Mucosa of descending colon (tissue), 3 donors: ENCODE measurements around the gene KLHL41. TPM values are rescaled to one million over a fixed set of nuclear protein-coding genes. Genes with fewer than 3 reads are reported as not detected.

Source experiments
- ATAC-seq: fragments of 200-7000 bp; cut with Tn5 transposase; one replicate; pipeline ENCODE4 v1.9.1; 2020; ENCODE audit warnings: mild to moderate bottlenecking, moderate library complexity
- DNase-seq, 3 donors: peaks; one replicate each; pipeline ENCODE4 v3.0.0-alpha.2; 2020
- H3K36me3 ChIP-seq: fragments of 200-600 bp; one replicate; pipeline ENCODE4 v1.8.0; 2021; ENCODE audit warnings: low read depth, mild to moderate bottlenecking
- H3K4me1 ChIP-seq: fragments of 200-600 bp; one replicate; pipeline ENCODE4 v1.8.0; 2021; ENCODE audit warnings: low read depth, mild to moderate bottlenecking
- H3K4me3 ChIP-seq: fragments of 200-600 bp; one replicate; pipeline ENCODE4 v1.8.0; 2021; ENCODE audit warnings: mild to moderate bottlenecking
- H3K9me3 ChIP-seq: fragments of 200-600 bp; one replicate; pipeline ENCODE4 v1.8.0; 2021; ENCODE audit warnings: mild to moderate bottlenecking
- intact Hi-C, 2 donors: fragments of 100-400 bp; cut with DNase I in 1 of 2; cut with micrococcal nuclease in 1 of 2; formaldehyde crosslinking; loops; one replicate each; pipeline versions ENCODE4 v1.11.0 to v1.11.1; 2022; cut with DNase I, micrococcal nuclease
- total RNA-seq, 3 donors: library from RNA; stranded (reverse); fragmentation: NEBNext Ultra II Directional in 2 of 3; extraction: Animal tissue kit (Norgen Biotek cat#: 25700) in 2 of 3; gene quantifications; one replicate each; pipeline versions ENCODE4 v1.2.1 to v1.2.4, GENCODE V29; 2021 to 2023
- TF ChIP-seq, protein P1 (sequence below): fragments of 200-600 bp; IDR thresholded peaks from one replicate; pipeline ENCODE4 v1.8.0; 2022; ENCODE audit warnings: antibody characterized with exemption, mild to moderate bottlenecking
- donor health status: DM: no; HTN: no; CAD: no; lungs with moderate emphysema.
- donor health status: DM: no; HTN: no; CAD: no.
- donor health status: DM: no; HTN: yes; CAD: no.

Gene KLHL41
- total RNA-seq, 3 donors from 2014 or later = 1.1 to 1.5 (median 1.1) TPM

DNA sequence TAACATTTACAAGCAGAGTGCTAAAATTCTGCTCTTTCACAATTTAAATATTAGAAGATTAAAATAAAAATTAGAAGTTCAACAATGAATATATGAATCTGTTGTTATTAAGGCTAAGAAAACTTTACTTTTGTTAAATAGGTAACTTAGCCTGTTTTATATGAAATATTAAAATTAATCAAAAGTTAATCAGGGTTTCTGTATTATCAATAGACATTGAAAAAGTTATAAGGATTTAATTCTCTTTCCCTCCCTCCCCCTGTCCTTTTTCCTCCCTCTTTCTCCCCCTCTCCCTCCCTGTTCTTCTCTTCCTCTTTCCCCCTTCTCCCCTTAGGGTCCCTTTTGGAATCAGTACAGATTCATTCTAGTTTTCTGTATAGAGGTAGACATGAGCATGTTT is 18.1 kb upstream of the KLHL41 start:
- H3K4me1 ChIP-seq = no peaks in the 10 kb centered on the region
- ATAC-seq = no peak
- intact Hi-C loops = no loop called here
- no peaks in the 10 kb centered on the region for H3K9me3 ChIP-seq
- H3K4me3 ChIP-seq = no peak overlapping the region
- DNase-seq = no peak
- no peaks in the 10 kb centered on the region for H3K36me3 ChIP-seq
- TF ChIP-seq, protein P1, sequence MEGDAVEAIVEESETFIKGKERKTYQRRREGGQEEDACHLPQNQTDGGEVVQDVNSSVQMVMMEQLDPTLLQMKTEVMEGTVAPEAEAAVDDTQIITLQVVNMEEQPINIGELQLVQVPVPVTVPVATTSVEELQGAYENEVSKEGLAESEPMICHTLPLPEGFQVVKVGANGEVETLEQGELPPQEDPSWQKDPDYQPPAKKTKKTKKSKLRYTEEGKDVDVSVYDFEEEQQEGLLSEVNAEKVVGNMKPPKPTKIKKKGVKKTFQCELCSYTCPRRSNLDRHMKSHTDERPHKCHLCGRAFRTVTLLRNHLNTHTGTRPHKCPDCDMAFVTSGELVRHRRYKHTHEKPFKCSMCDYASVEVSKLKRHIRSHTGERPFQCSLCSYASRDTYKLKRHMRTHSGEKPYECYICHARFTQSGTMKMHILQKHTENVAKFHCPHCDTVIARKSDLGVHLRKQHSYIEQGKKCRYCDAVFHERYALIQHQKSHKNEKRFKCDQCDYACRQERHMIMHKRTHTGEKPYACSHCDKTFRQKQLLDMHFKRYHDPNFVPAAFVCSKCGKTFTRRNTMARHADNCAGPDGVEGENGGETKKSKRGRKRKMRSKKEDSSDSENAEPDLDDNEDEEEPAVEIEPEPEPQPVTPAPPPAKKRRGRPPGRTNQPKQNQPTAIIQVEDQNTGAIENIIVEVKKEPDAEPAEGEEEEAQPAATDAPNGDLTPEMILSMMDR = no peak

DNA sequence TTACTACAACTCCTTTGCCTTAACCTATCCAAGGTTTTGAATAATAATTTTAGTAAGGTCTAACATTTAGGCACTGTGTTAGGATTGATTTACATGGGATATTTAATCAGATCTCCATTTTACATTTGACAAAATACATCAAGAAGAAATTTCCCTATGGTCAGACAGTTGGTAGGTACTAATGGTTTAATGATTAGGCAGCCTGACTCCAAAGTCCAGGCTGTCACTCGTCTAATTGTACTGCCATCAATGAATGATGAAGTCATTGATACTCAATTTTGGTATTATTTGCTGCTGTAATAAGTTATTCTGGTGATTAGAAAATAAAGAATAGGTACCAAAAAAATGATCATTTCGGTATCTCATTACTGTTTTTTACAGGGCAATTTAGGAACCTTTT is 16.1 kb upstream of the KLHL41 start:
- no peak for ATAC-seq
- Histone ChIP-seq H3K9me3 (no peaks in the 10 kb centered on the region), H3K4me3 (no peak overlapping the region), H3K4me1 (no peaks in the 10 kb centered on the region), H3K36me3 (no peaks in the 10 kb centered on the region)
- intact Hi-C loops = no loop called here
- TF ChIP-seq, protein P1 = no peak
- no peak for DNase-seq

DNA sequence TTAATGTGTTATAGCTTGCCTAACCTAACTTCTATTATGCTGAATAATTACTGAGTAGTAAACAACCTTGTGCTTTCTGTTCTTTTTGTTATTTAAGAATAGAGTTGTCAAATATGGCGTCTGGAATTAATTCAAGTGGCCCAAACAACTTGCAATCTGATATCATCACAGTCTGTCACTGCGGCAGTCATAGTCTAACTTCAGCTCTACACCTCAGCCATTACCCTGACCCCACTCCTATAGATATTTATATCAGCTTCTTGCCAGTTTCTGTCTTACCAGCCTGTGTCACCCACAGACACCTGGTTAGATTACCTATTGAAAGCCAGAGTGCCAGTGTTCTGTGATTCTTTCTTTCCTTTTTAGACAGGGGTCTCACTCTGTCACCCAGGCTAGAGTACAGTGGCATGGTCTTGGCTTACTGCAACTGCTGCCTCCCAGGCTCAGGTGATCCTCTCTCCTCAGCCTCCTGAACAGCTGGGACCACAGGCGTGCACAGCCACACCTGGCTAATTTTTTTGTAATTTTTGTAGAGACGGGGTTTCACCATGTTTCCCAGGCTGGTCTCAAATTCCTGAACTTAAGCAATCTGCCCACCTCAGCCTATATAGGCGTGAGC is 14.1 kb upstream of the KLHL41 start:
- Histone ChIP-seq H3K4me3 (no peak overlapping the region), H3K9me3 (no peaks in the 10 kb centered on the region), H3K36me3 (no peaks in the 10 kb centered on the region), H3K4me1 (no peaks in the 10 kb centered on the region)
- intact Hi-C loops = no loop called here
- TF ChIP-seq, protein P1 = no peak
- DNase-seq (no peak), ATAC-seq (no peak)

DNA sequence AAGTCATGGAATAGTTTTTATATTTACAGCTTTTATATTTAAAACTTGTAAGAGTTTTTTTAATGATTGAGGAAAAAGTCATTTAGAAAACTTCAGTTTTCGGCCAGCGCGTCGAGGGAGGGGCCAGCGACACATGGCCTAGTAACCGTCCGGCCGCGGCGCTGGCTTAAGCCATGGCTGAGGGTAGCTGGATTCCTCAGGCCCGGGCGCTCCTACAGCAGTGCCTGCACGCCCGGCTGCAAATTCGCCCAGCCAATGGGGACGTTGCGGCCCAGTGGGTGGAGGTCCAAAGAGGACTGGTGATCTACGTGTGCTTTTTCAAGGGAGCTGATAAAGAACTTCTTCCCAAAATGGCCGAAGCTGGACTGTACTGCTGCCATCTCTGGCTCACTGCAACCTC is 4.9 kb upstream of the KLHL41 start:
- no peaks in the 10 kb centered on the region for H3K36me3 ChIP-seq
- no peak for ATAC-seq
- no peak for DNase-seq
- no peaks in the 10 kb centered on the region for H3K4me1 ChIP-seq
- H3K4me3 ChIP-seq = no peak overlapping the region
- intact Hi-C loops = no loop called here
- no peaks in the 10 kb centered on the region for H3K9me3 ChIP-seq
- TF ChIP-seq, protein P1 = no peak

DNA sequence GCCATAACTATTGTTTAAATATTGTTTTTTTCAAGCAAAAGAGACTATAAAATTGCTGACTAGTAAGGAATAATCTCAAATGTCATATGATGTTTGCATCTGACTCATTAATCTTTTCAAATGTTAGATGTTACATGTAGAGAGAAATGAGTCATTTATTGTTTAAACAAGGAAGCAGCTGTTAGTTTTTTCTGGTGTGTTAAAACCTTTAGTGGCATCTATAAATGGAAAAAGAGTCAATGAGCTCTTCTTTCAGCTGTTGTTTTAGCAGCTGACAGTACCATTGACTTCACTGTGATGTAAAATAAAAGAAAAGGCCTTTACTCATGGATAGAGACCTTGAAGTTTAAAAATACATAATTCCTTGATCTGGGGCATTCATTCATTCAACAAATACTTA is 1.8 kb upstream of the KLHL41 start:
- intact Hi-C loops = no loop called here

More for the DNA sequence above, 1.8 kb upstream of the KLHL41 start:
- H3K36me3 ChIP-seq = no peaks in the 10 kb centered on the region
- TF ChIP-seq, protein P1 = no peak
- no peaks in the 10 kb centered on the region for H3K9me3 ChIP-seq
- H3K4me3 ChIP-seq = no peak overlapping the region
- no peaks in the 10 kb centered on the region for H3K4me1 ChIP-seq
- DNase-seq (no peak), ATAC-seq (peak; percentile 80)
